Activated T-helper 2 cell treated with anti-CD3 and anti-CD28 coated beads, Interferon-gamma antibody, Interleukin-2, Interleukin-4, amounts not matched to agents 10 μg/mL and 5 μg/mL and 100 μg/mL, durations not matched to agents 14 hours and 24 hours and 36 hours (primary cell): ENCODE data around the gene MARCHF9. TPM values are rescaled to one million over a fixed set of nuclear protein-coding genes. Genes with fewer than 3 reads are reported as not detected.

Experiments used
- DNase-seq: peaks from one replicate; pipeline ENCODE4 v3.0.0; 2021; ENCODE audit warnings: low spot score
- H3K27ac Mint-ChIP-seq: one replicate; pipeline ENCODE4 v1.8.0; 2021; ENCODE audit warnings: mixed read lengths
- H3K27me3 Mint-ChIP-seq: one replicate; pipeline ENCODE4 v1.8.0; 2021; ENCODE audit warnings: low read depth, mixed read lengths
- H3K36me3 Mint-ChIP-seq: one replicate; pipeline ENCODE4 v1.8.0; 2021; ENCODE audit warnings: low read depth, mixed read lengths
- H3K4me1 Mint-ChIP-seq: one replicate; pipeline ENCODE4 v1.8.0; 2021; ENCODE audit warnings: low read depth, mixed read lengths
- H3K4me3 Mint-ChIP-seq: one replicate; pipeline ENCODE4 v1.8.0; 2021; ENCODE audit warnings: low read depth, mild to moderate bottlenecking, moderate library complexity, mixed read lengths
- H3K9me3 Mint-ChIP-seq: one replicate; pipeline ENCODE4 v1.8.0; 2021; ENCODE audit warnings: mixed read lengths
- intact Hi-C: fragments of 100-400 bp; cut with micrococcal nuclease; formaldehyde crosslinking; loops from one replicate; pipeline ENCODE4 v1.15.1; 2023
- total RNA-seq: library from RNA; stranded (reverse); gene quantifications from 2 replicates; pipeline ENCODE4 v1.2.3, GENCODE V29; 2022

Gene MARCHF9
- total RNA-seq, 1 donor from 2014 or later: 26.2 TPM

DNA sequence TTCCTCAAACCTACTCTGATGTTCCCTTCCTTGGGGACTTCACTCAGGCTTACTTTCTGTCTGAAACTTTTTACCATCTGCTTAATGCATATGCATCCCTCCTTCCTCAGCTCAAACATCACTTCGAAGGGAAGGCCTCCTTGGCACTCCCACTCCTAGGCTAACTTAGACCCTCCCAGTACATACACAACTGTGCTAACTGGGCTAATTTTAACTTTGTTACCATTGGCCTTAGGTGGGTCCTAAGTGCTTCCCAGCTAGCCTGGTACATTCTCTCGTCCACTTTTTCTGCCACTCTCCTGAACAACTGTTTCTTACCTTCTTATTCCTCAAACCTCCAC is 21.3 kb downstream of the MARCHF9 start:
- Mint-ChIP-seq H3K27ac (no peak overlapping the region), H3K27me3 (no peaks in the 10 kb centered on the region), H3K9me3 (no peaks in the 10 kb centered on the region), H3K4me3 (no peak overlapping the region), H3K36me3 (peaks cover 14% of the 10 kb centered on the region), H3K4me1 (peaks cover 10% of the 10 kb centered on the region)
- intact Hi-C loops: no loop called here
- DNase-seq: no peak

DNA sequence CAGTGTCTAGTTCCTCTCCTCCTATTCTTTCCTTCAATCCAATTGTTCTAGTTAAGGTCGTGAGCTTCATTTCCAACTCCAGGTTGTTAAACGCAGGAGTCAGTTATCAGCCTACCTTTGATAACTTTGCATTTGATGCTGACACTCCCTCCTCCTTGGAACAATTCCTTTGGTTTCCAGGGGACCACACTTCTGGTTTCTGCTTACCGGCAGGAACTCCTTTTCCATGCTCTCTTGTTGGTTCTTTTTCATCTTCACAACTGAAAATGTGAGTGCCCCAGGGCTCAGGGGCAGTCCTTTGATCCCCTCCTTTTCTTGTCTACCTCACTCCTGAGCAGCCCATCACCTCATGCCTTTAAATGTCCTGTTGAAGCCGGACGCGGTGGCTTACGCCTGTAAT is 22.5 kb downstream of the MARCHF9 start:
- intact Hi-C loops: no loop called here
- Mint-ChIP-seq H3K27ac (no peak overlapping the region), H3K27me3 (no peaks in the 10 kb centered on the region), H3K4me3 (no peak overlapping the region), H3K36me3 (peaks cover 8% of the 10 kb centered on the region), H3K4me1 (peaks cover 21% of the 10 kb centered on the region), H3K9me3 (no peaks in the 10 kb centered on the region)
- DNase-seq: no peak

DNA sequence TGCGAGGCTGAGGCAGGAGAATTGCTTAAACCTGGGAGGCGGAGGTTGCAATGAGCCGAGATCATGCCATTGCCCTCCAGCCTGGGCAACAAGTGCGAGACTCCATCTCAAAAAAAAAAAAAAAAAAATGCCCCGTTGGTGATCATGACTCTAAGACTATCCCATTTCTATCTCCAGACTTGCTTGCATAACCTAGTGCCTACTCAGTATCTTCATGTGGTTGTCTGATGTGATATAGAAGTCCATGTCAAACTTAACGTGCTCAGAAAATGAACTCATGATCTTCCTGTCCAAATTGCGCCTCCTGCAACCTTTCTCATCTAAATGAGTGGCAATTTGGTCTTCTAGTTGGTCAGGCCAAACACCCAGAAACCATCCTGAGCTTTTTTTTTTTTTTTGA is 23.0 kb downstream of the MARCHF9 start:
- no peaks in the 10 kb centered on the region for H3K27me3 Mint-ChIP-seq
- intact Hi-C loops: no loop called here
- no peak overlapping the region for H3K27ac Mint-ChIP-seq
- no peak for DNase-seq
- H3K4me3 Mint-ChIP-seq: no peak overlapping the region
- H3K9me3 Mint-ChIP-seq: no peaks in the 10 kb centered on the region
- peaks cover 10% of the 10 kb centered on the region for H3K36me3 Mint-ChIP-seq
- peaks cover 21% of the 10 kb centered on the region for H3K4me1 Mint-ChIP-seq

DNA sequence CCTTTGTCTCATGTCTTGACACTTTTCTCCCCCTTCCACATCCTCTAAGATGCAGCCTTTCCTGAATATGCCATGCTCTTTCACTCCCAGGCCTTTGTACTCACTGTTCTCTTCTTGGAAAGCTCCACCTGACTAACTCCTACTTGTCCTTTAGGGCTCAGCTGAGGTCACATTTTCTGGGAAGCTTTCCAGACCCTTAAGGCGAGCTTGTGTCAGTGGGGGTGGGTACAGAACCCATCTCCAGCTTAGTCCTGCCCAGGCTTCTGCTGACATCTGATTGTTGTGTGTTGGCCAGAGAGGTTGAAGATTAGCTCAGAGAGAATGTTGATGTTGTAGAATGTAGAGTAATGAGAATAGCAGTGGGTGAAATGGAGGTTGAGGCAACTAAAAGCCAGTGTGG is 24.8 kb downstream of the MARCHF9 start:
- no peak for DNase-seq
- H3K9me3 Mint-ChIP-seq: no peaks in the 10 kb centered on the region
- H3K27me3 Mint-ChIP-seq: no peaks in the 10 kb centered on the region
- no peak overlapping the region for H3K4me3 Mint-ChIP-seq
- H3K27ac Mint-ChIP-seq: no peak overlapping the region
- H3K36me3 Mint-ChIP-seq: peaks cover 16% of the 10 kb centered on the region
- intact Hi-C loops: loop anchor here (5.0 kb wide), 1 partner anchor 68 kb away; the partner anchor contains the start of gene CTDSP2
- peaks cover 25% of the 10 kb centered on the region for H3K4me1 Mint-ChIP-seq

DNA sequence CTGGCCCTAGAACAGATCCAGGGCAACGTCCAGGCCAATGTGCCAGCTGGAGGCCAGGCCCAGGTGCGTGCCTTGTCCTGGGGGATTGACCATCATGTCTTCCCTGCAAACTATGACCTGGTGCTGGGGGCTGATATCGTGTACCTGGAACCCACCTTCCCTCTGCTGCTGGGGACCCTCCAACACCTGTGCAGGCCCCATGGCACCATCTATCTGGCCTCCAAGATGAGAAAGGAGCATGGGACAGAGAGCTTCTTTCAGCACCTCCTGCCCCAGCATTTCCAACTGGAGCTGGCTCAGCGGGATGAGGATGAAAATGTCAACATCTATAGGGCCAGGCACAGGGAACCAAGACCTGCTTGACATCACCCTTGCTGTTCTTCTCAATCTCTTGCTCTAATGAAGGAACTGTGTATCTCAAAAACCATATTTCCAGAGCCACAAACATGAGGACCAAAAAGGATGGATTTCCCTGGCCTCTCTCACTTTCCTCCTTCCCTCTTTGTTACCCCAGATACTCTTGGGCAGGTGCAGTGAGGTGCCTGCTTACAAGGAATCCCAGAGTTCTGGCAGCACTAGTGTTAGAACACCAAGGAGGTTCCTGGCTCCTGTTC is 25.5 kb downstream of the MARCHF9 start:
- peaks cover 18% of the 10 kb centered on the region for H3K36me3 Mint-ChIP-seq

DNA sequence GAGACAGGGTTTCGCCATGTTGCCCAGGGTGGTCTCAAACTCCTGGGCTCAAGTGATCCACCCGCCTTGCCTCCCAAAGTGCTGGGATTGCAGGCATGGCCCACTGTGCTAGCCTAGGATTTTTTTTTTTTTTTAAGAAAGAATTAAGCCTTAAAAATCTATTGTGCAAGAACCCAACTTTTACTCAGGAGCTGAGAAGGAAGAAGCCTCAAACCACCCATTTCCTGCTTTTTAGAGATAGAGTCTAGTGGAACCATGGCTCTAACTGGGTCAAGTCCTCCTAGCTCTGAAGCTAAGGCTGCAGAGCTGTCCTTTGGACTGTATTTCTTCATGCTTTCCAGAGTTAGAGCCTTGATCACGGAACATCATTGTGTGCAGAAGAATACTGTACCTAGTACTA is 26.3 kb downstream of the MARCHF9 start:
- no peaks in the 10 kb centered on the region for H3K27me3 Mint-ChIP-seq
- H3K36me3 Mint-ChIP-seq: peaks cover 20% of the 10 kb centered on the region
- intact Hi-C loops: loop anchor here (5.0 kb wide), 1 partner anchor 66 kb away; the partner anchor contains the start of gene CTDSP2
- H3K4me1 Mint-ChIP-seq: peaks cover 21% of the 10 kb centered on the region
- H3K4me3 Mint-ChIP-seq: no peak overlapping the region
- no peaks in the 10 kb centered on the region for H3K9me3 Mint-ChIP-seq
- DNase-seq: no peak
- no peak overlapping the region for H3K27ac Mint-ChIP-seq

More for the DNA sequence above, 25.5 kb downstream of the MARCHF9 start:
- Mint-ChIP-seq H3K9me3 (no peaks in the 10 kb centered on the region), H3K4me3 (no peak overlapping the region), H3K4me1 (peaks cover 25% of the 10 kb centered on the region), H3K27ac (no peak overlapping the region), H3K27me3 (no peaks in the 10 kb centered on the region)
- no peak for DNase-seq
- intact Hi-C loops: loop anchor here (5.0 kb wide), 1 partner anchor 67 kb away; the partner anchor contains the start of gene CTDSP2

DNA sequence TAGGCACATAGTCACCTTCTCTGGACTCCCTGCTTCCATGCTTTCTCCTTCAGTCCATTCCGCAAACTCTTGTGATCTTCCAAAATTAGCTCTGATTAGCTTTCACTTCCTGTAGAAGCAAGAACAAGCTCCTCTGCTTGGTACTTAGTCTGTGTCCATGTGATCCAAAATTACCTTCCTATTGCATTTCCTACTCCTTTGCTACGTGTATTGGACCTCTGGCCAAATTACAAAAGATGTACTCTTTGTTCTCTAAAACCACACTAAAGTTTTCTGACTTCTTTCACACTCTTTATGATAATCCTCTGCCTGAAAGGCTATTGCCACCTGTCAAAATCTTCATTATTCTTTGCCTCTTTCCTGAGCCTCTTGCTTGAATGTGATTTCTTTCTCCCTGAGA is 26.9 kb downstream of the MARCHF9 start:
- Mint-ChIP-seq H3K4me1 (peaks cover 21% of the 10 kb centered on the region), H3K9me3 (no peaks in the 10 kb centered on the region), H3K36me3 (peaks cover 25% of the 10 kb centered on the region), H3K27ac (peak overlapping the region; percentile 95), H3K4me3 (no peak overlapping the region), H3K27me3 (no peaks in the 10 kb centered on the region)
- no peak for DNase-seq
- intact Hi-C loops: loop anchor here (1.0 to 5.0 kb wide), 4 partner anchors 10 to 123 kb away; partner anchors contain the start of genes CTDSP2, EEF1AKMT3 and METTL1

DNA sequence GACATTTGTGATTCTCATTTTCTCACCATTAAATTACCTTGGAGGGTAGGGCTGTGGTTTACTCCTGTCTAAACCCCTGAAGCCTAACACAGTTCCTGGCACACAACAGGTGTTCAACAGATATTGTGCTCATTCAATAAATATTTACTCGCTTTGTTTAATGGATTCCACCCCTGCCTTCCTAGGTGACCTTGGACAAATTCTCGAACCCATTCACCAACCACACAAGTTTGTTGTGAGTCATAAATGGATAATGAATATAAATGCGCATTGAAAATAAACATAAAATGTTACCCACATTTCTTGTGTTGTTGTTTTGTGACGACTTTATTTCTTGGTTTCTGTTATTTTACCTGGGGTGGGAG is 27.3 kb downstream of the MARCHF9 start:
- peak overlapping the region; percentile 95 for H3K27ac Mint-ChIP-seq
- intact Hi-C loops: loop anchor here (1.0 to 5.0 kb wide), 4 partner anchors 10 to 123 kb away; partner anchors contain the start of genes CTDSP2, EEF1AKMT3 and METTL1
- no peak for DNase-seq
- H3K9me3 Mint-ChIP-seq: no peaks in the 10 kb centered on the region
- peaks cover 21% of the 10 kb centered on the region for H3K4me1 Mint-ChIP-seq
- peaks cover 26% of the 10 kb centered on the region for H3K36me3 Mint-ChIP-seq
- H3K4me3 Mint-ChIP-seq: peak overlapping the region; percentile 98
- no peaks in the 10 kb centered on the region for H3K27me3 Mint-ChIP-seq

DNA sequence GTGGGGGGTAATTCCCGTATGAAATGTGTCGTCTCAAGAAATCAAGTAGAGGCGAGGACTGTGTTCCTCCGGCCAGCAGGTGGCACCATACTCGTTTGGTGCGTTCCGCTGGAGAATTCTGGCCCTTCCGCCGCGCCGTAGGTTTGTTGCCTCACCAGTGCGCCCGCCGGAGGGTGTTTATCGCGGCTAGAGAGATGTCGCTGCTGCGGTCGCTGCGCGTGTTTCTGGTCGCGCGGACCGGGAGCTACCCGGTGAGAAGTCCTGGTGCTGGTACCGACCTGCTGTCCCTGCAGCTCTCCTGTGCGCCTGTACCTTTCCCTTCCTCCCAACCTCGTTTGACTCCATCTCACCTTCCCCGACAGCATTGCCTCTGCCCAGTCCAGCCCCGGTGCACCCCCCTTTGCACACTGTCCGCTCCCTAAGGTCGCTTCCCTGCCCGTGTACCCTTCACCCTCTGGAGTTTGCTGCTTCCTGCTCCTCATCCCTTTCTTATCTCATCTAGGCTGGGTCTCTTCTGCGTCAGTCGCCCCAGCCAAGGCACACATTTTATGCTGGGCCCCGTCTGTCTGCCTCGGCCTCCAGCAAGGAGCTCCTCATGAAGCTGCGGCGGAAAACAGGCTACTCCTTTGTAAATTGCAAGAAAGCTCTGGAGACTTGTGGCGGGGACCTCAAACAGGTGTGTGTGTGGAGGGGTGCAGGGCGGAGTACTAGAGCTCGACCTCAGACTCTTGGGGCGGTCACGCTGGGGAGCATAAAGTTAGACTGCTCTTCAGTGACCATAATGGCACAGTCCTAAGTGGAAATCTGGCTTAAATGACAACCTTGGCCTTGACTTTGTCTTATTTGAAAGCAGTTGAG is 27.9 kb downstream of the MARCHF9 start, which contains the start of gene TSFM:
Gene TSFM, plus strand, starts transcription at position 180 of the 858 bp plus-strand sequence. Its CDS starts 15 bp downstream, at position 195.
- intact Hi-C loops: loop anchor here (1.0 to 5.0 kb wide), 4 partner anchors 11 to 122 kb away; partner anchors contain the start of genes CTDSP2, EEF1AKMT3 and METTL1
- Mint-ChIP-seq H3K9me3 (no peaks in the 10 kb centered on the region), H3K36me3 (peaks cover 31% of the 10 kb centered on the region), H3K4me1 (peaks cover 21% of the 10 kb centered on the region), H3K27ac (peak within 1 kb of the TSS; percentile 95), H3K27me3 (no peaks in the 10 kb centered on the region), H3K4me3 (peak within 1 kb of the TSS; percentile 98)
- peak; percentile 94 for DNase-seq

DNA sequence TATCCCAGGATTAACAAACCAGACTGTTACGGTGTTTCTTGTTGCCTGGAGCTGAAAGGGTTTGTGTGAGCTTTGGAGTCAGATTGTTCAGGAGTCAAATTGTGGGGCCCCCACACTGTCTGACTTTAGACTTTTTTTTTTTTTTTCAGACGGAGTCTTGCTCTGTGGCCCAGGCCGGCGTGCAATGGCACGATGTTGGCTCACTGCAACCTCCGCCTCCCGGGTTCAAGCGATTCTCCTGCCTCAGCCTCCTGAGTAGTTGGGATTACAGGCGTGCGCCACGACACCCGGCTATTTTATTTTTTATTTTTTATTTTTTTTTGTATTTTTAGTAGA is 28.5 kb downstream of the MARCHF9 start:
- Mint-ChIP-seq H3K4me3 (peak overlapping the region; percentile 98), H3K4me1 (peaks cover 21% of the 10 kb centered on the region), H3K36me3 (peaks cover 33% of the 10 kb centered on the region), H3K9me3 (no peaks in the 10 kb centered on the region), H3K27ac (peak overlapping the region; percentile 95), H3K27me3 (no peaks in the 10 kb centered on the region)
- intact Hi-C loops: loop anchor here (2.0 to 5.0 kb wide), 2 partner anchors 64 to 121 kb away; partner anchors contain the start of gene CTDSP2
- DNase-seq: no peak

DNA sequence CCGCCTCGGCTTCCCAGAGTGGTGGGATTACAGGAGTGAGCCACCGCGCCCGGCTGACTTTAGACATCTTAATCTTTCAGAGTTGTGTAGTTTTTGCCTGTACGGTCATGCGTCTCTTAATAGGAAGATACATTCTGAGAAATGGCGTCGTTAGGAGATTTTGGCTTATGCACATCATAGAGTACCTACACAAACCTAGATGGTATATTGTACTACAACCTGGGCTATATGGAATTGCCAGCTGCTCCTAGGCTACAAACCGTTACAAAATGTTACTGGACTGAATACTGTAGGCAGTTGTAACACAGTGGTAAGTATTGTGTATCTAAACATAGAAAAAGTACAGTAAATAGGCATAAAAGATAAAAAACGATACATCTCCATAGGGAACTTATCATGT is 29.0 kb downstream of the MARCHF9 start:
- H3K4me3 Mint-ChIP-seq: peak overlapping the region; percentile 66
- peaks cover 21% of the 10 kb centered on the region for H3K4me1 Mint-ChIP-seq
- DNase-seq: no peak
- intact Hi-C loops: loop anchor here (2.0 to 5.0 kb wide), 2 partner anchors 63 to 121 kb away; partner anchors contain the start of gene CTDSP2
- H3K27me3 Mint-ChIP-seq: no peaks in the 10 kb centered on the region
- H3K9me3 Mint-ChIP-seq: no peaks in the 10 kb centered on the region
- peaks cover 36% of the 10 kb centered on the region for H3K36me3 Mint-ChIP-seq
- H3K27ac Mint-ChIP-seq: peak overlapping the region; percentile 7

DNA sequence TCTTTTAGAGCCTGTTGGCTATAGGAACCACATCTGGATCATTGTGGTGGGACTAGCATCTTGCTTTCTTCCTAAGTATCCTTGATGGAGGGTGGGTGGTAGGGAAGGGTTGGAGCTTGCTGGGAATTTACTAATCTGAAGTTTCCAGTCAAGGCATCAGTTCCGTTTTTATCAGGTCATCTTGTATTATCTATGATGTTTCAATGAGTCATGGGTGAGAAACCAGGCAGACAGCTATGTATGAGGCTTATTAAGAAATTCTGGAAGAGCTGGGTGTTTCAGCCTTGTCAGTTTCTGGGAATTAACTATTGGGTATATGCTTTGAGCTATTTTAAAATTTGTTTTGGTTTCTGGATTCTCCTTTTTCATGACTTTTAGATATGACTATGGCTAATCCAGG is 39.0 kb downstream of the MARCHF9 start:
- Mint-ChIP-seq H3K4me1 (peaks cover 11% of the 10 kb centered on the region), H3K27ac (peak overlapping the region; percentile 55), H3K27me3 (no peaks in the 10 kb centered on the region), H3K36me3 (peaks cover 57% of the 10 kb centered on the region), H3K9me3 (no peaks in the 10 kb centered on the region), H3K4me3 (no peak overlapping the region)
- no peak for DNase-seq
- intact Hi-C loops: no loop called here

DNA sequence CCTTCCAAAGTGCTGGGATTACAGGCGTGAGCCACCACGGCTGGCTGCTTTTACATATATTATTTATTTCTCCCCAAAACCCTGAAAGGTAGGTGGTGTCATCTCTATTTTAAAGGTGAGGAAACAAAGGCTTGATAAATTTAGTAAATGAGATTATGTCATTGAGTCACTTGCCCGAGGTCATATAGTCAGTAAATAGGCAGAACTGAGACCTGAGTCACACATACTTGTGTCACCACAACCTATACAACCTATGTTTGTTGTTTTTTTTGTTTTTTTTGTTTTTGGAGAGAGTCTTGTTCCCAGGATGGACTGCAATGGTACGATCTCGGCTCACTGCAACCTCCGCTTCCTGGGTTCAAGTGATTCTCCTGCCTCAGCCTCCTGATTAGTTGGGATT is 40.5 kb downstream of the MARCHF9 start:
- no peaks in the 10 kb centered on the region for H3K9me3 Mint-ChIP-seq
- no peak for DNase-seq
- peaks cover 11% of the 10 kb centered on the region for H3K4me1 Mint-ChIP-seq
- peaks cover 58% of the 10 kb centered on the region for H3K36me3 Mint-ChIP-seq
- H3K4me3 Mint-ChIP-seq: no peak overlapping the region
- H3K27ac Mint-ChIP-seq: no peak overlapping the region
- no peaks in the 10 kb centered on the region for H3K27me3 Mint-ChIP-seq
- intact Hi-C loops: no loop called here
